GM19467 (cell line): Measurements from ENCODE around the gene KLHL1.

Source experiments
- ATAC-seq: cut with Tn5 transposase; IDR thresholded peaks from one replicate; pipeline ENCODE4 v1.9.1; 2021; ENCODE audit warnings: mild to moderate bottlenecking, moderate library complexity; ENCODE audit not compliant: unreplicated experiment

The KLHL1 gene

DNA sequence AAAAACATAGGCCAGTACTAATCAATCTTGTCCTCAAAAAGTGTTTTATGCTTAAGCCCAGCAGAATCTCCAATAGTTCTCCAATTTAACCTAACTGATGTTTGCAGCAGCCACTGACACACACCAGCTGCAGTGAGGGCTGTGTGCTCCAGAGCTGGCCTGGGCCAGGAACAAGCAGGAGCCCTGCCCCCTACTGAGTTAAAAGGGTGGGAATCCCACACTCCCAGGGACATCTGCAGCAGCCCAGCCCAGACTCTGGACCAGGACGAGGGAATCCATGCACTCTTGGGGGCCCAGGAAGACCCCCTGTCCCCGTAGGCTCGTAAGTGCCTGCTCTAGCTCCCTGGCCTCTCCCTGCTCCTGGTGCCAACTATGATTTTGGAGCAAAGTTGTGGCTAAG is 92.1 kb downstream of the KLHL1 start:
- ATAC-seq = no peak

DNA sequence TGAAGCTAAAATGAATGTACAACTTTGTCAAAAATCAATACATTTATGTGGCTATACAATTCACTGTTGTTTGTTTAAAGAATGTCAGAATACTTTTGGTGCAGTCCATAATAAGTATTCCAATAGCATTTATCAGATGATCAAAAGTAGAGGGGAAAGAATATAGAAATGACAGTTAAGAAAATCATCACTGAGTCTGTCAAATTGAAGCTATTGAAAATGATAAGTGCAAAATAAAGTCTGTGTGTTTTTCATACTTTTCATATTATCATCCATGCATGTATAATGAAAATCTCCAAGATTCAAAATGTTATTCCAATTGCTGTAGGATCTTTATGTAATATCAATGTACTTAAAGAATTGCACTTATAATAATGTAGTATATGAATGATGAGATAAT is 93.9 kb downstream of the KLHL1 start:
- no peak for ATAC-seq

DNA sequence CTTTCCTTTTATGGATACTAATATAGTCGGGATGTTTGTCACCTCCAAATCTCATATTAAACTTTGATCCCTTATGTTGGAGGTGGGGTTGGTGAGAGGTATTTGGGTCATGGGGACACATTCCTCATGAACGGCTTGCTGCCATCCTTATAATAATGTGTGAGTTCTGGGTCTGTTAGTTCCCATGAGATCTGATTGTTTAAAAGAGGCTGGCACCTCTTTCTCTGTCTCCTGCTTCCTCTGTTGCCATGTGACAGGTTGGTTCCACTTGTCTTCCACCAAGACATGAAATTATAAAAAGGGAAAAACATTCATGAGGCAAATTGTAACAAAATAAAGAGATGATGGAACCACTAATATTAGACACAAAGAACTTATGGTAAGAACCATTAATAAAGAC is 108.4 kb downstream of the KLHL1 start:
- ATAC-seq = no peak

DNA sequence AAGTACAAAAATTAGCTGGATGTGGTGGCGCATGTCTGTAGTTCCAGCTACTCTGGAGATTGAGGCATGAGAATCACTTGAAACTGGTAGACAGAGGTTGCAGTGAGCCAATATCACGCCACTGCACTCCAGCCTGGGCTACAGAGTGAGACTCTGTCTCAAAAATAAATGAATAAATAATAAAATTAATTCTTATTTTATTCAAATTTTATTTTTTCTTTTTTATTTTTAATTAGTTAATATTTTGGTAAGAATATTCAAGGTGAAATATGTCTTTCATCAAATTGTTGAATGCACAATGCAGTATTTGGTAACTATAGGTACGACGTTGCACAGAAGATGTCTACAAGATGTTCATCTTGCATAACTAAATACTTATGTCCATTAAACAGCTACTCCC is 111.2 kb downstream of the KLHL1 start:
- no peak for ATAC-seq

DNA sequence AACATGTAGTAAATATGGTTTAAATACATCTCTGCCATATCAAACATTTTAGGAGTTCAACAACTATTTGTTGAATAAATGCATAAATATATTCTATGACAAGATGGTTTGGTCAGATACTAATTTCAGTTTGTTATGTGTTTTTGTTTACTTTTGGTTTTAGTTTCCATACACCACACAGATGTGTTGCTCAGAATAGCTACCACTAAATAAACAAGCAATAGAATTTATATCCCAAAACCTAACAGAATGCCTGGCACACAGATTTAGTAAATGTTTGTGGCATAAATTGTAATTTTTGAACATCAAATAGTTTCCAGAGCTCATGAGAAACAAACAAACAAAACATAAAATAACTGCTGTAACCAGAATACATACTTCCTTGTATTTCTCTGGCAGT is 127.5 kb downstream of the KLHL1 start:
- no peak for ATAC-seq

DNA sequence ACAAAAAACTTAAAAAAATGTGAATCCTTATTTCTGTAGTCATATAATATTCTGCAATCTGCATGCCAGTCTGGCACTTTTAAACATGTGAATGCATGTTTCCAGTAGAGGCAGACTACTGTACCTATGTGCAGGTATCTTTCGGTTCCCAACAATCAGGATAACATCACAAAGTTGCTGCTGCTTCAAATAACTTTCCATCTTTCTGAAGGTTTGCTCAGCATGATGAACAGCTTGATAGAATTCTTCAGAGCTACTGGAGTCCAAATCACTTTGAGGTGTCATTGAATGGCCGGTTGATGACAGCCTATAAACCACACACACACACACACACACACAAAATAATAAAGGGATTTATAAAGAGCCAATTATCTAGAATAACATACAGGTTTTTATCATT is 132.8 kb downstream of the KLHL1 start:
- no peak for ATAC-seq

DNA sequence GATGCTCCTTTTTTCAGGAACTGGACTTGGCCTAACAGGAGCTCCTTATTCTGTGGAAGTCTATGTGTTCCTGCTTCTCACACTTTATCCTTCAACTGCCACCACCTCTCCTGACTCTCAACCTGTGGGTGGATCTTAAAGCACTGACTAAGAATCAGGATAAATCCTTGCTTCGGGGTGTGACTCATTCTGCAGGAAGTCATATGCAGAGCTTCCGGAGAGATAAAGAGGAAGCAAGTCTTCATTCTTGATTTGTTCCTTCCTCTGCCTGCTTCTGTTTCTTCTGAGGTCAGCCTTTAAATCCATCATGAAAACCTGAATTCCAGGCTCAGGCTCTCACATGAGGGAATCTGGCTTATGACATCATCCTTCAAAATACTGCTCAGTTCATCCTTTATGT is 137.7 kb downstream of the KLHL1 start:
- ATAC-seq = no peak

DNA sequence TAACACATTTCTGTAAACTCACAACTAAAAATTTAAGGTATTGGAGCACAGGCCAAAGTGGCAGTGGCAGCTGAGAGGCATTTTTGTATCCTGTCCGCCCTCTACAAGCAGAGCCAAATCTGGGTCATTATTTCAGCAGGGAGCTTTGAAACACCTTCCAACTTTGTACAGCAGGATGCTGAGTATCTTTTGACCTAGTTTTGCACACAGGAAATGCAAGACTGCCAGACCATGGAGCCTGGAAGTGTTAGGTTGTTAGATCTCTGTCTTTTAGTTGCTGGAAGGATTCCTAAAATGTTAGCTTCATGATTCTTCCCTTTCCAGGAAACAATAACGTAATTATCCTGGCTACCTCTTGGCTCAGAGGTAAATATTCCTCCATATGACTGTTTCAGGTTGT is 149.2 kb downstream of the KLHL1 start:
- ATAC-seq = no peak

DNA sequence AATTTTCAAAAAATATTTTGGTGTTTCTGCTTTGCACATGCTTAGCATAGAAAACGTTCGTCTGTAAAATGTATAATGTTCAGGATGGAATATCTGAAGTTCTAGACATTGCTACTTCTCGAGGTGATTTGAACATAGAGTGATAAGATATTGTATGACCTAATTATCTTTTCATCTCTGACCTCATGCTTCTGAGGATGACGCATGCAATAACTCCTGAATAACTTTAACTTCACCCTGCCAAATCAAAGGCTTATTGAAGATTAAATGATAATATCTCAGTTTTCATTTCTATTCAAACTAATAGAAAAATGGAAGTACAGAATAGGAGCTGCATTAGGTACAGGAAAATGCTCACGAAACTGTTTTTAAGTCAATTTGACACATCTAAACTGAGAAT is 151.4 kb downstream of the KLHL1 start:
- no peak for ATAC-seq

DNA sequence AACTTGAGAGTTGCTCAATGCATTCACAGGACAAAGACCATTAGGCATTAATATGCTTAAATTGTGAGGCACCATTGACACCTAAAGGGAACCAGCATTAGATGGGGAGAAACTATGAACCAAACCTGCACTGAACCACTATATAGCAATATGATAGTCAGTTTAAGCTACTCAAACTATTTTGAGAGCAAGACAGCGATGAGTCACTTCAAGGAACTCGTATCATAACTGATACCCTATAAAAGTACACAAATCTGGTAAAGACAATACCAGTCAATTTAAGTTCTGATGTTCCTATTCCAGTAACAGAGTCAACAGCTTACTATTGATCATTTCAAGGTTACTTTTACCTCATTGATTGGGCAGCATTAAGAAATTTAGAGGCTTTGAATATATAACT is 151.9 kb downstream of the KLHL1 start:
- ATAC-seq = no peak

DNA sequence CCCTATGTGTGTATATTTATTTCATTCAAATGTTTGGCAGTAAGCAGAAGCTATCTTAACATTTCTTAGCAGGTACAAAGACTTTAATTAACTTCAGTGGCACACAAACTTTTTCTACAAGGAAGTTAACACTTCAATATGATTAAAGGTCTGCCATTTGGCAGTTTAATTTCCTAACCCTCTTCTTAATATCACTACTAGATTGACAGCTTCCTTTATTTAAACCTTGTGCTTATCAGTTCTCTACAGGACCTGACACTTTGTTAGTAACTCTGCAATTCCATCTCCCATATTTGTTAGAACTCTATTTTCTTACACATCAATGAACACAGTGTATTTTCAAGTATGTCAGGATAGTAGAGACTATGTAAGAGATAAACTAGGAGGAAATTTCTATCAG is 153.0 kb downstream of the KLHL1 start:
- ATAC-seq = no peak

DNA sequence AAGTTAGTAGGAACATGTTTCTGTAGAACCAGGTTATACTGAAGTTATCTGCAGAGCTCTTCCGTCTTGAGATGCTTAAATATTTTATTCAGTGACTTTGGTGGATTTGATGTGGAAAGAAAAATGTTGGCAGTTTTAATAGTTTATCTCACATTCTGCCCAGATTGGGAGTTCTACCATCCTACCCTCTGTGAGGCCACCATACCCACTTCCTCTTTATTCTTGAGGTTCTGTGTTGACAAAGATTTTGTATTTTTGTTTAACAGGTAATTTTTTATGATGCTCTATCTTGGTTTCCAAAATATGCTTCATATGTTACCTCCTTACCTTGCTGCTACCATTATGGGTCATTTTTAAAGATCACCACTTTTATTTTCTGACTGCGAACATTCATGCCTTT is 156.8 kb downstream of the KLHL1 start:
- ATAC-seq = no peak

DNA sequence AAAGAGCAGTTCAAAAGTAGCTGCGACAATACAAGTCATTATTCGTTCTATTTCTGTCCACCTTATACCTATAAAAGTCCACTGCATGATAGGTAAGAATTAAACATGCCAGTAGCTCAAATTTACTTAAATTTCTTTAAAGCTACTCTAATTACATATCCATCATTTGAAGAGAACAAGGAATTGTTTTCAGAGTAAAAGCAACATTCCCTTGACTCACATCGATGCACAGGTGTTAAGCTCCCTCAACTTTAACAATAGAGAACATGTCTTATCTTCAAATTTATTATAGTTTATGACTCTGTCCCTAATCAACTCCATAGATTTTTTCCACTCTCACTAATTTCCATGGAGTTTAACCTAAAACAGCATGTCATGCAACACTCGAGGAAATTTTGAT is 158.1 kb downstream of the KLHL1 start:
- ATAC-seq = no peak

DNA sequence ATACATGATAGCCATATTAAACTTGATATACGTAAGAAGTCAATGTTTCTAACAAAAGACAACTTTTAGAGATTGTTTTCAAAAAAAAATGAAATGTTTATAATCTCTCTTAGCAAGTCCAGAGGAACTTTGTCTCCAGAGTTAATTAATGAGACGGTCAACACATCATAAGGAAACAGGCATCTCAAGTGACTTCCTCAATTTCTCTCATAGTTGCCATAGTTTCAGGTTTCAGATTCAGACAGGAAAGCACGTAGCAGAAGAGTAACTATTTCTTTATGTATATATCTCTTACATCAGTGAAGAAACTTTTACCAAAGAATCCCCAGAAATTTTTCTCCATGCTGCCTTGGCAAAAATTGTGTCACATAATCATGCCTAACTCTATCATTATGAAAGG is 160.2 kb downstream of the KLHL1 start:
- ATAC-seq = peak; percentile 94

DNA sequence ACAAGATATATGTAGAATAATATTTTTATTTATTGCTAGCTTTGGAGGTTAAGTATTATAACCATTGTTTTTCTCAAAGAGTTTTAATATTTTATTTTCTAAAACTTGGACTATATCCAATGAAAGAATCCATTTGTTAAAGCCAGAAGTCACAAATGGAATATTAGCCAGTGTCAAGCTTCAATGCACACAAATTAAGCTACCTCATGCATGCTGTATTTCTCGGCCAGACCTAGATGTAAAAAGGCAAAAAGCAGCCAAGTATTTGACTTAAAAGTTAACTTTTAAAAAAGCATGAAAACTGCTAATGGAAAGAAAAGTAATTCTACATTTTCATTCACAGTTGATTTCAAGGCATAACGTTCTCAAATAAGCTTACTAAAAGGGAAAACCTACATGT is 160.7 kb downstream of the KLHL1 start:
- ATAC-seq = peak; percentile 13

DNA sequence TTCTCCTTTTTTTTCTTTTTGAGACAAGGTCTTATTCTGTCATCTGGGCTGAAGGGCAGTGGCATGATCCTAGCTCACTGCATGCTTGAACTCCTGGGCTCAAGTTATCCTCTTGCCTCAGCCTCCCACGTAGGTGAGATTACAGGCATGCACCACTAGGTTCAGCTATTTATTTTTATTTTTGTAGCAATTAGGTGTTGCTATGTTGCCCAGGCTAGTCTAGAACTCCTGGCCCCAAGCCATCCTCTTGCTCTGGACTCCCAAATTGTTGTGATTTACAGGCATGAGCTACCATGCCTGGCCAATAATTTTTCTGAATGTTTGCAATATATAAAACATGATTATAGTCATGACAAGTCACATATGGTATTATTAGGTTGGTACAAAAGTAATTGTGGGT is 161.7 kb downstream of the KLHL1 start:
- ATAC-seq = no peak

DNA sequence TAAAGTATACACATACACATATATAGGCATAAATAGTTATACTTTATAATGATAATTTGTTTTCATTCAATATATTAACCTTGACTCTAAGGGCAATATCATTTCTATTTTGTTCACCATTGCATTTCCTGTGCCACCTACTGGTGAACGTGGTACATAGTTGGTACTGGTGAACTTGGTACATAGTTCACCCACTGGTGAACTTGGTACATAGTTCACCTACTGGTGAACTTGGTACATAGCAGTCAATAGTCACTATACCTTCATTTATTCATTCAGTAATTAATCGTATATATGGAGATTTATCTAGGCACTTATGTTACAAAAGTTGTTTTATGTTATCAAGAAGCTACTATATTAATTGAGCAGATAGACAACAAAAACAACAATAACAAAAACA is 173.2 kb downstream of the KLHL1 start:
- ATAC-seq = peak; percentile 95

DNA sequence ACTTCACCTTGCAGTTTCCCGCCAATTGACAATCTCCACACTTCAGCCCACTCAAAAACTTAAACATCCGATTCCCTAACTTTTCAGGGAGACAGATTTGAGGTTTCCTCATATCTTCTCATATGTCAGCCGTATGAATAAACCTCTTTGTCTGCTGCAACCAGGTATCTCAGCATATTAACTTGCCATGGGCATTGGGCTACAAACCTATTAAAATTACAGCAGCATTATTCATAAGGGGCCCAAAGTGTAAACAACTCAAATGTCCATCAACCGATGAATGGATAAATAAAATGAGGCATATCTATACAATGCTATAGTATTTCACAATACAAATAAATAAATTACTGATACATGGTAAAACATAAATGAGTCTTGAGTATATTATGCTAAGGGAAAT is 180.0 kb downstream of the KLHL1 start:
- no peak for ATAC-seq

DNA sequence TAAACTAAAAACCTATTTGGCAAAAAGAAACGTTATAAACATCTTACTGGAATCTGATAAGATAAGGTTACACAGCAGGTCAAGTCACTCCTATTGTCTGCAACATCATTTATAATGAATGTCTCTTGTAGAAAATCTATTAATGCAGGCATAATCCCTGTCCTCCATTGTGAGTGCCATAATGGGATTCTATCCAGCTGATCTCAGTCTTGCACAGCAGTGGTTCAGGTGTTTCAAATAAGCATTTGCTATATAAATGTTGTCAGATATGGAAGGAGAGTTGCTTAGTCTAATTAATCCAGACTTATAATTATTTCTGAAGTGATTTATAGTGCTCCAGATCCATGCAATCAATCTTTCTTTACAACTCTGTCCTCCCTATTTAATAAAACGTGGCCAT is 187.1 kb downstream of the KLHL1 start:
- no peak for ATAC-seq

DNA sequence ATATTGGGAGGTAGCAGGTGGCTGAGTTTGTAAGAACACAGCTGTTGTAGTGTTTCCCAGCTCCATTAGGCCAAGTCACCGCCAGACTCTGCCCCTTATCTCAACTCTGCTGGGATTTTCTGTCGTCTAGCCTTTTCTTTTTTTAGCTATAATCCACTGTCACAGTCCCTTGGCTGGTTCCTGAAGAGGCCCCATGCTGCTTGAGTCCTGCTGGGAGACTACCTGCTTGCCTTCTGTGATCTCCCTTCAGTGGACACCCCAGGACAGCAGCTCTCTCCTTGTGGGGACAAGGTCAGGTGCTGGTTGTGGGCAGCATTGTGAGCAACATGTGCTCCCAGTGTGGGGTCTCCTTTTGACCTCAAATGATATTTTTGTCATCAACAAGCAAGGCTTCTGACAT is 195.6 kb downstream of the KLHL1 start:
- no peak for ATAC-seq

DNA sequence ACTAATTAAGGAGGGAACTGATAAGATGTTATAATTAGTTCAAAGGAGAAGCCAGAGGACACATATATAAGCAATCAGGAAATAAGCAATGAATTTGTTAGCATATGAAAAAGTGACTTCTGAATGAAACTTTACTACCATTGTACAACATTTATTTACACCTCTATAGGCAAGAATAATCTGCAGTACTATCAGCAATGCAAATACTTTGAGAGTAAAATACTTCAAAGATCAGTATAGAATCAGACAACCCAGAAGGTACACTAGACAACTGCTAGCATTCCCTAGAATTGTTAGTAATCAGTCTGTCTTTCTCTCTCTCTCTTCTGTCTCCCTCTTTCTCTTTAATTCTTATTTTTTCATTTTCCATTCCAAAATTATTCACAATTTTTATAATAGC is 197.5 kb downstream of the KLHL1 start:
- ATAC-seq = no peak

DNA sequence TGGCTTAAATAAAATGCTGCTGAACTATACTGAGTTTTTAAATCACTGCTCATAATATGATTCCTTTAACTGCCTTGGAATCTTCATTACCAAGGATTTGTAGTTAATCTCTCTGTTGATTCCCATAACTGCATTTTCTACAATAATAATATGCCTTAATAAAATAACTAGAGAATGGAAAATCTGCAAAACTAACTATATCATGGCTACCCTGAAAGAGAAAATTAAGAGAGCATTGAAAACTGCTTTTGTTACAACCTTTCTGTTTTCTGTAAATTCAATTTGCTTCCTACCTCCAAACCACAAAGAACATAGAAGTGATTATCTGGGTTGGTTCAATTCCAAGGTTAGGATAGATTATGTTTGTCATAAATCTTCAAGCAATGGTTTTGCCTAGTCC is 203.5 kb downstream of the KLHL1 start:
- no peak for ATAC-seq

DNA sequence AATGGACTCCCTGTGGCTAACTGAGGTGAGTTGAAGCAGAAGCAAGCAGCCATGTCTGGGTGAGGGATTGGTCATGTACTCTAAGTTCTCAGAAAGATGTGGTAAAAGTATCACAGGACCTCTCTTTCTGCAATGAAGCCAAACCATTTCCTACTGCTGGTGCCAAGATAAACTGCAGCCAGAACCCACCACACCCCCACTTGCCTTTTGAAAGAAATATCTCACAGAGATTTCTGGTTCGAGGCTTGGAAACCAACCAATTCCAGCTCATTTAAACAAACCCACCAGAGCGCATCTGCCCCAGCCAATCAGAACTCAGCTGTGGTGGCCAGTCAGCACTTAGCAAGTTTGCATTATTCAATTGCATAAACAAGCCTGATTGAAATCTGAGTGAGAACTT is 205.2 kb downstream of the KLHL1 start:
- no peak for ATAC-seq

DNA sequence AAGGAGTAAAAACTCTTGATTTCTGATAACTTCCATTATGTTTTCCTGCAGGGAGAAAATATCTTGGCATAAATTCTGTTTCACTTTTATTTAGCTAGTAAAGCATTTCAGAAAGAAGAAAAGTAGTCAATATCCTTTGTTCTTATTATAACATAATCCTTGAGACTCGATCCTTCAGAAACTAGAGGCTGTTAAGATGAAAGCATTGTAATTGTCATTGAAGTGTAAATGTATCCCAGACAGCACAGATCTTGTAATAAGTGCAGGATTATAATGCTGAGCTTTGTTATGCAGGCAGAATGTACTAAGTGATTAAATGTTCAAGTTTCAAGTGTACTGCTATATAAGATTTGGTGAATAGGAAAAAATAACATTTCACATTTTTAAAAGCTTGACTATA is 225.8 kb downstream of the KLHL1 start:
- no peak for ATAC-seq
